Liver (tissue), 3 donors: ENCODE data around the gene PARVB.

Experiments used
- EGR1 ChIP-seq, 2 donors: IDR thresholded peaks; 2 replicates each; pipeline ENCODE4 v1.6.1; 2016 to 2018; ENCODE audit warnings: antibody characterized with exemption in 2 of 2, low read depth in 2 of 2
- GABPA ChIP-seq, 2 donors: IDR thresholded peaks in 1 of 2; conservative IDR thresholded peaks in 1 of 2; 2 replicates each; pipeline ENCODE4 v1.6.1; 2016; ENCODE audit warnings: antibody characterized with exemption in 2 of 2, mild to moderate bottlenecking in 1 of 2, moderate library complexity in 1 of 2
- NR2F2 ChIP-seq: IDR thresholded peaks from 2 replicates; pipeline ENCODE4 v1.6.1; 2016; ENCODE audit warnings: antibody characterized with exemption
- RAD21 ChIP-seq, 2 donors: IDR thresholded peaks; 2 replicates each; pipeline ENCODE4 v1.6.1; 2016; ENCODE audit warnings: antibody characterized with exemption in 2 of 2, mild to moderate bottlenecking in 2 of 2
- SP1 ChIP-seq: IDR thresholded peaks from 2 replicates; pipeline ENCODE4 v1.6.1; 2018; ENCODE audit warnings: antibody characterized with exemption, mild to moderate bottlenecking
- TAF1 ChIP-seq: conservative IDR thresholded peaks from 2 replicates; pipeline ENCODE4 v1.6.1; 2016; ENCODE audit warnings: antibody characterized with exemption, mild to moderate bottlenecking
- YY1 ChIP-seq: IDR thresholded peaks from 2 replicates; pipeline ENCODE4 v1.6.1; 2016; ENCODE audit warnings: antibody characterized with exemption, mild to moderate bottlenecking
- TF ChIP-seq, protein P1 (sequence below): fragments of 150-350 bp; IDR thresholded peaks from 2 replicates; pipeline ENCODE4 v1.5.1; 2017; ENCODE audit warnings: improper control_type of control experiment, low read depth, low read length; ENCODE audit not compliant: missing input control
- TF ChIP-seq, protein P2 (sequence below): IDR thresholded peaks from 2 replicates; pipeline ENCODE4 v1.6.1; 2016; ENCODE audit warnings: antibody characterized with exemption
- TF ChIP-seq, protein P3 (sequence below): IDR thresholded peaks from 2 replicates; pipeline ENCODE4 v1.6.1; 2016; ENCODE audit warnings: antibody characterized with exemption, mild to moderate bottlenecking
- TF ChIP-seq, protein P4 (sequence below): IDR thresholded peaks from 2 replicates; pipeline ENCODE4 v1.6.1; 2016; ENCODE audit warnings: antibody characterized with exemption
- donor health status: healthy.
- donor health status: healthy.

DNA sequence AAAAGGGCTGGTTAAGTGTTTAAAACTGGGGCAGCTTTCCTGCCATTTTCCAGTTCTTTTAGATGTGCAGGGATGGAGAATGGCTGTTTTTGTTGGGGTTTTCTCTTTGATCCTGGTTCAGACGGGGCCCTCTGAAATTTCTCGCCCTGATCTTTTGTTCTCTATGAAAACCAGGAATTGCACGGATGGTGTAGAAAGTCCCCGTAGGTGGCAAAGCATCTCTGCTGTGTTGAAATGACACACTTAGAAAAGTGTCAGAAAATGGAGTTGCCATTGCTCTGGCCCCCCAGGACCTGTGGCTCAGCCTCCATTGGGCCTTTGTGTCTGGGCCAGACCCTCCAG is 63.0 kb downstream of the PARVB start:
- no peak for TF ChIP-seq GABPA (IDR thresholded peaks at IDR 0.05 in 1 of 2, conservative IDR thresholded peaks at IDR 0.05 in 1 of 2)
- TF ChIP-seq, protein P1, sequence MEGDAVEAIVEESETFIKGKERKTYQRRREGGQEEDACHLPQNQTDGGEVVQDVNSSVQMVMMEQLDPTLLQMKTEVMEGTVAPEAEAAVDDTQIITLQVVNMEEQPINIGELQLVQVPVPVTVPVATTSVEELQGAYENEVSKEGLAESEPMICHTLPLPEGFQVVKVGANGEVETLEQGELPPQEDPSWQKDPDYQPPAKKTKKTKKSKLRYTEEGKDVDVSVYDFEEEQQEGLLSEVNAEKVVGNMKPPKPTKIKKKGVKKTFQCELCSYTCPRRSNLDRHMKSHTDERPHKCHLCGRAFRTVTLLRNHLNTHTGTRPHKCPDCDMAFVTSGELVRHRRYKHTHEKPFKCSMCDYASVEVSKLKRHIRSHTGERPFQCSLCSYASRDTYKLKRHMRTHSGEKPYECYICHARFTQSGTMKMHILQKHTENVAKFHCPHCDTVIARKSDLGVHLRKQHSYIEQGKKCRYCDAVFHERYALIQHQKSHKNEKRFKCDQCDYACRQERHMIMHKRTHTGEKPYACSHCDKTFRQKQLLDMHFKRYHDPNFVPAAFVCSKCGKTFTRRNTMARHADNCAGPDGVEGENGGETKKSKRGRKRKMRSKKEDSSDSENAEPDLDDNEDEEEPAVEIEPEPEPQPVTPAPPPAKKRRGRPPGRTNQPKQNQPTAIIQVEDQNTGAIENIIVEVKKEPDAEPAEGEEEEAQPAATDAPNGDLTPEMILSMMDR: no peak
- no peak for TF ChIP-seq RAD21 (IDR thresholded peaks at IDR 0.05)
- no peak for TF ChIP-seq TAF1
- no peak for TF ChIP-seq SP1
- no peak for TF ChIP-seq EGR1 (IDR thresholded peaks at IDR 0.05; ENCODE audit: low read depth in 2 of 2)
- TF ChIP-seq NR2F2: no peak
- TF ChIP-seq, protein P2, sequence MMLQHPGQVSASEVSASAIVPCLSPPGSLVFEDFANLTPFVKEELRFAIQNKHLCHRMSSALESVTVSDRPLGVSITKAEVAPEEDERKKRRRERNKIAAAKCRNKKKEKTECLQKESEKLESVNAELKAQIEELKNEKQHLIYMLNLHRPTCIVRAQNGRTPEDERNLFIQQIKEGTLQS: no peak
- TF ChIP-seq, protein P3, sequence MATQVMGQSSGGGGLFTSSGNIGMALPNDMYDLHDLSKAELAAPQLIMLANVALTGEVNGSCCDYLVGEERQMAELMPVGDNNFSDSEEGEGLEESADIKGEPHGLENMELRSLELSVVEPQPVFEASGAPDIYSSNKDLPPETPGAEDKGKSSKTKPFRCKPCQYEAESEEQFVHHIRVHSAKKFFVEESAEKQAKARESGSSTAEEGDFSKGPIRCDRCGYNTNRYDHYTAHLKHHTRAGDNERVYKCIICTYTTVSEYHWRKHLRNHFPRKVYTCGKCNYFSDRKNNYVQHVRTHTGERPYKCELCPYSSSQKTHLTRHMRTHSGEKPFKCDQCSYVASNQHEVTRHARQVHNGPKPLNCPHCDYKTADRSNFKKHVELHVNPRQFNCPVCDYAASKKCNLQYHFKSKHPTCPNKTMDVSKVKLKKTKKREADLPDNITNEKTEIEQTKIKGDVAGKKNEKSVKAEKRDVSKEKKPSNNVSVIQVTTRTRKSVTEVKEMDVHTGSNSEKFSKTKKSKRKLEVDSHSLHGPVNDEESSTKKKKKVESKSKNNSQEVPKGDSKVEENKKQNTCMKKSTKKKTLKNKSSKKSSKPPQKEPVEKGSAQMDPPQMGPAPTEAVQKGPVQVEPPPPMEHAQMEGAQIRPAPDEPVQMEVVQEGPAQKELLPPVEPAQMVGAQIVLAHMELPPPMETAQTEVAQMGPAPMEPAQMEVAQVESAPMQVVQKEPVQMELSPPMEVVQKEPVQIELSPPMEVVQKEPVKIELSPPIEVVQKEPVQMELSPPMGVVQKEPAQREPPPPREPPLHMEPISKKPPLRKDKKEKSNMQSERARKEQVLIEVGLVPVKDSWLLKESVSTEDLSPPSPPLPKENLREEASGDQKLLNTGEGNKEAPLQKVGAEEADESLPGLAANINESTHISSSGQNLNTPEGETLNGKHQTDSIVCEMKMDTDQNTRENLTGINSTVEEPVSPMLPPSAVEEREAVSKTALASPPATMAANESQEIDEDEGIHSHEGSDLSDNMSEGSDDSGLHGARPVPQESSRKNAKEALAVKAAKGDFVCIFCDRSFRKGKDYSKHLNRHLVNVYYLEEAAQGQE: no peak
- no peak for TF ChIP-seq YY1
- TF ChIP-seq, protein P4, sequence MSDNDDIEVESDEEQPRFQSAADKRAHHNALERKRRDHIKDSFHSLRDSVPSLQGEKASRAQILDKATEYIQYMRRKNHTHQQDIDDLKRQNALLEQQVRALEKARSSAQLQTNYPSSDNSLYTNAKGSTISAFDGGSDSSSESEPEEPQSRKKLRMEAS: no peak
